ENCODE measurements around the gene PPIL3.
"Not testable (repeated sequence)": the region's sequence is repeated elsewhere in the genome, so short reads cannot be mapped to it uniquely, and the experiment has no call there.

Gene PPIL3

GRCh38 chr2:200888704-200889625 lies at the start of gene PPIL3, which contains the start of gene NIF3L1:
TSS of gene PPIL3 (minus strand) at chr2:200889077. CDS start at chr2:200887615, 1,462 bp downstream.
TSS of gene NIF3L1 (plus strand) at chr2:200889371. CDS start at chr2:200891944, 2,573 bp downstream.
- DNase-seq (ENCODE audit: low spot score), result peak; percentile 95

- no peak for DNase-seq (ENCODE audit: low spot score)
These were observed 42.2 kb upstream of the PPIL3 start for GRCh38 chr2:200930947-200931626.

- DNase-seq (ENCODE audit: low spot score), result no peak
These were observed 40.7 kb upstream of the PPIL3 start for GRCh38 chr2:200929334-200930249.

- no peak for DNase-seq (ENCODE audit: low spot score)
These were observed 33.6 kb upstream of the PPIL3 start for GRCh38 chr2:200922439-200922838.

- peak; percentile 38 for DNase-seq (ENCODE audit: low spot score)
These were observed 24.8 kb upstream of the PPIL3 start for GRCh38 chr2:200913654-200914053.

GRCh38 chr2:200909958-200910357 lies 21.1 kb upstream of the PPIL3 start:
- no peak for DNase-seq (ENCODE audit: low spot score)

GRCh38 chr2:200905618-200906296 lies 16.9 kb upstream of the PPIL3 start:
- DNase-seq (ENCODE audit: low spot score), result peak; percentile 60

GRCh38 chr2:200901459-200902072 lies 12.7 kb upstream of the PPIL3 start:
- DNase-seq (ENCODE audit: low spot score), result peak; percentile 89

- DNase-seq (ENCODE audit: low spot score), result no peak
These were observed 10.6 kb upstream of the PPIL3 start for GRCh38 chr2:200899482-200899881.

GRCh38 chr2:200881715-200882249 lies 7.1 kb downstream of the PPIL3 start:
- not testable (repeated sequence) for DNase-seq (ENCODE audit: low spot score)

- DNase-seq (ENCODE audit: low spot score), result no peak
These were observed 10.5 kb downstream of the PPIL3 start for GRCh38 chr2:200878289-200878880.

GRCh38 chr2:200877443-200877842 lies 11.4 kb downstream of the PPIL3 start:
- no peak for DNase-seq (ENCODE audit: low spot score)

GRCh38 chr2:200873560-200873959 lies 15.3 kb downstream of the PPIL3 start:
- no peak for DNase-seq (ENCODE audit: low spot score)

GRCh38 chr2:200871151-200871550 lies 17.7 kb downstream of the PPIL3 start:
- no peak for DNase-seq (ENCODE audit: low spot score)

- no peak for DNase-seq (ENCODE audit: low spot score)
These were observed 19.9 kb downstream of the PPIL3 start for GRCh38 chr2:200869014-200869413.

- DNase-seq (ENCODE audit: low spot score), result peak; percentile 89
These were observed 24.5 kb downstream of the PPIL3 start, which contains the start of gene CLK1 for GRCh38 chr2:200864176-200865034. TSS of gene CLK1 (minus strand) at chr2:200864658. CDS start at chr2:200861862, 2,796 bp downstream.

GRCh38 chr2:200863782-200864175 lies 25.1 kb downstream of the PPIL3 start:
- no peak for DNase-seq (ENCODE audit: low spot score)

- peak; percentile 52 for DNase-seq (ENCODE audit: low spot score)
These were observed 26.3 kb downstream of the PPIL3 start for GRCh38 chr2:200862532-200863000.

GRCh38 chr2:200861617-200862155 lies 27.2 kb downstream of the PPIL3 start:
- no peak for DNase-seq (ENCODE audit: low spot score)

All from kidney capillary endothelial cell (primary cell).